RKO (cell line): ENCODE data around the gene CCDC88A.
"Not testable (repeated sequence)": the region's sequence is repeated elsewhere in the genome, so short reads cannot be mapped to it uniquely, and the experiment has no call there.

Source experiments
- DNase-seq: peaks from one replicate; pipeline ENCODE4 v3.0.0-alpha.2; 2016; ENCODE audit warnings: low spot score

Gene CCDC88A

DNA sequence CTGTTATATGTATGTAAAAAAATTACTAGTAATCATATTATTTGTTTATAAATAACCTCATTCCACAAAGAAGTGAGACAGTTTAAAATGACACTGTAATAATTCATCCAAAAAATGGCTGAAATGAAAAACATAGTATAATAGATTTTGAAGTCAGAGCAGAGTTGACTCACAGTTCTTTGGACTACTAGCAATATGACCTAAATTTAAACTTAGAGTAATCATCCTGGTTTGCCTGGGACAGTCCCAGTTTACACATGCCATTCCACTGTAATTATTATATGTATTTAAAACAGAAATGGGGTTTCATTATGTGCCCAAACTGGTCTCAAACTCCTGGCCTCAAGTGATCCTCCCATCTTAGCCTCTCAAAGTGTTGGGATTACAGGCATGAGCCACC lies 48.3 kb downstream of the CCDC88A start:
- no peak for DNase-seq

DNA sequence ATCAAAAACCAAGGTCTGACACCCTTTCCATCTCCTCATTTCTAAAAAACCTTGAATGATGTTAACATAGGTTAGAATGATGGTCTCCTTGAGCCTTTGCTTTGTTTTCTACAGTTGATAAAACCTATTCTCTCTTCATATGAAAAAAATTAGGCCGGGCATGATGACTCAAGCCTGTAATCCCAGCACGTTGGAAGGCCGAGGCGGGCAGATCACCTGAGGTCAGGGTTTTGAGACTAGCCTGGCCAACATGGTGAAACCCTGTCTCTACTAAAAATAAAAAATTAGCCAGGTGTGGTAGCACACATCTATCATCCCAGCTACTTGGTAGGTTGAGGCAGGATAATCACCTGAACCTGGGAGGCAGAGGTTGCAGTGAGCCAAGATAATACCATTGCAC lies 49.4 kb downstream of the CCDC88A start:
- no peak for DNase-seq

DNA sequence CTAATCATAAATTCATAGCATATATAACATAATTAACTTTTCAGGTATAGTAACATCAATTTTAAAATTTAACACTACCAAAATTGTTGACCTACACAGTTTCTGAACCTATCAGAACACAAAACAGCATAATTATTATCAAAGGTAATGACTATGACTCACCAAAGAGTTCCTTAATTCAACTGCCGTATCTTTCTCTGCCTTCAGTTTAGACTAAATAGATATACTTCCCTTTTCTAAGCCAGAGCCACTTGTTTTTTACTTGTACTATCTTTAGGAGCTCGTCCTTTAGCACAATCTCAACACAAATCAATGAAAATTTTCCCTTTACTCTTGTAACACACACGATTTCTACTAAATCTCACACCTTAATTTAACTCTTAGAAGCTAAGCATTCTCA lies 54.4 kb downstream of the CCDC88A start:
- DNase-seq = no peak

GRCh38 chr2:55364189-55365055 lies 55.2 kb downstream of the CCDC88A start:
- peak; percentile 76 for DNase-seq

- DNase-seq = no peak
Measured at GRCh38 chr2:55363636-55364035, 56.0 kb downstream of the CCDC88A start.

- DNase-seq = no peak
Measured at GRCh38 chr2:55361465-55362189, 58.0 kb downstream of the CCDC88A start.

DNA sequence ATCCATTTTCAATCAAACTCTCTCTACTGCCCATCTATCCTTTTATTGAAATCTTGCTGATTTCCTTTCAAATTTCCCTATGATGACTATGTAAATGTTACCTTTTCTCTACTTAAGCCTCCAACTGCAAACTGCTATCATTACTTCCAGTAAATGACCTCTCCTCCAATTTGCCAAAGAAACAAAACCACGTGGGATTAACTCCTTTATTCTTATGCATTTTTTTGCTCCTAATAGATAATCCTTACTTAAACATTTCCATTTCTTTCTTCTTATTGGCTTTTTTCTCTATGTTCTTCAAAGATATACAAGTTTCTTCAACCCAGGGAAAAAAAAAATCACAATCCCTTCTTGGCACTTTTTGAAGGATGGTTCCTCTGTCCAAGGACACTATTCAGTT lies 61.2 kb downstream of the CCDC88A start:
- DNase-seq = no peak

- no peak for DNase-seq
Measured at GRCh38 chr2:55357927-55358326, 61.7 kb downstream of the CCDC88A start.

DNA sequence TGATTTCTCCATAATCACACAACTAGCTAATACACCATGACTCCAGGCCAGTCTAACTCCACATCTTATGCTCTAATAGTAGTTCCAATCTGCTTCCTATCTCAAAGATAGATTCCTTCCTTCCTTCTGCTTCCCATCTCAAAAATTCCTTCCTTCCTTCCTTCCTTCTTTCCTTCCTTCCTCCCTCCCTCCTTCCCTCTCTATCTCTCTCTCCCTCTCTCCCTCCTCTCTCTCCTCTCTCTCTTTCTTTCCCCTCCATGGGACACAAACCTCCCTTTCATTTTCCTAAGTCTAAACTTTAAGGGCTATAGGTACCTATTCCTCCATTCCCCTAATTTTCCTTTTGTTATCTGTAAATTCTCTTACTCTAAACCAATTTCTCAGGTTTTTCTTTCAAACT lies 62.5 kb downstream of the CCDC88A start:
- DNase-seq = no peak

- not testable (repeated sequence) for DNase-seq
Measured at GRCh38 chr2:55356136-55356535, 63.5 kb downstream of the CCDC88A start.

- no peak for DNase-seq
Measured at GRCh38 chr2:55355451-55355850, 64.2 kb downstream of the CCDC88A start.

DNA sequence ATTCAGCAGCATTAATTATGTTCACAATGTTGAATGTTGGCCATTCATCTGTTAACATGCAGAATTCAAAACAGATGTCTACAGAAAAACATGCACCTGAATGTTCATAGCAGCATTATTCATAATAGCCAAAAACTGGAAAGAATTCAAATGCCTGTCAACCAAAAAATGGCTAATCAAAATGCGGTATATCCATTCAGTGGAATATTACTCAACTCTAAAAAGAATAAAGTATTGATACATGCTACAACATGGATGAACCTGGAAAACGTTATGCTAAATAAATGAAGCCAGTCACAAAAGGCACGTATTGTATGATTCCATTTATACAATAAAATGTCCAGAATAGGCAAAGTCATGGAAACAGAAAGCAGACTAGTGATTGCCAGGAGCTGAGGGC lies 68.0 kb downstream of the CCDC88A start:
- DNase-seq = no peak

GRCh38 chr2:55345064-55345463 lies 74.6 kb downstream of the CCDC88A start:
- no peak for DNase-seq

DNA sequence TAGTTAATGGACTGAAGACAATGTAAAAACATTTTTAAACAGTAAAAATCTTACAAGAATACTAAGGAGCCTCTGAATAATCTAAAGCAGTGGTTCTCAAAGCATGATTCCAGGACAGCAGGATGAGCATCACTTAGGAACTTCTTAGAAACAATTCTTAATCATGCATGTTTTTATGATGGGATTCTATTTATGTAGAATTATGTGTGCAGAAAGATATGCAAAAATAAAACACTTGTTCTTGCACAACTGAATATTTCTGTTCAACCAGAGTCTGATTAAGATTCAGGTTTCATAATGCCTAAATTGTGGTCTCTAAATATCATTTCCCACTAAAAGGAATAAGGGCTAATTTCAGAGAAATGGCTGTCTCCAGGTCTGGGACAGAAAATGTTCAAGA lies 81.4 kb downstream of the CCDC88A start:
- DNase-seq = no peak

DNA sequence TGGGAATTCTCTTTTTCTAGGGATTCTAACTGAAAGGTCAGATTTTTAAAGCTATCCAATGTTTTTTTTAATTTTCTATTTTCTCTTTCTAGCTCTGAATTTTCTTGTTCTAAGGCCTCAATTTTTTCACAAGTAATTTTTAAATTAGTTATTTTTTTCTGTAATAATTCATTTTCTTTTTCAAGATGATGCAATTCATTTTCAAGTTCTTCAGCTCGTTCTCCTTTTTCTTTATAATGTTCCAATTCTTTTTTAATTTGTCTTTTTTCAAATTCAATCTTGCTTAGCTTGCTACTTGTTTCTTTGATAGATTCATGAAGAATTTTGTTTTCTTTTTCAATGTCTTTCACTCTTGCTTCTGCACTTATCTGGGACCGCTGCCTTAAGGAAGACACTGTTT lies 84.9 kb downstream of the CCDC88A start:
- DNase-seq = no peak

GRCh38 chr2:55330541-55331297 lies 88.9 kb downstream of the CCDC88A start:
- no peak for DNase-seq

- DNase-seq = no peak
Measured at GRCh38 chr2:55327470-55328230, 92.0 kb downstream of the CCDC88A start.

DNA sequence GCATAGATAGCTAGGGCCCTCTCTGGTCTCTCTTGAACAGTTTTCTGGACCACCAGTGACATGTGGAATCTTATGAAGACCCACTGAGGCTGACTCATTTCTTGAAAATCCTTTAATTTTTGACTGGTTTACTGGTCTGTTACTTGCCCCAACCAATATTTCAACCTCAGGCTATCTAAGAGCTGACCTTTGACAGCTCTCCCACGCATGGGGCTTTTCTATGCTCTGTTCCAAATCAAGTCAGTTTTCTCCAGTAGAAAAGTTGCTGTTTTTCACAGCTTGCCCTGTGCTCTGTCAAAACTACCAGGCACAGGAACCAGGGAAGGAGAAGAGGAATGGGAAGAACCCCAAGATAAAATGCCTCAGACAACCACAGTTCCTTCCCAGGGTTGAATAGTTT lies 104.7 kb downstream of the CCDC88A start:
- DNase-seq = no peak

GRCh38 chr2:55311444-55311870 lies 108.2 kb downstream of the CCDC88A start:
- DNase-seq = peak; percentile 55

DNA sequence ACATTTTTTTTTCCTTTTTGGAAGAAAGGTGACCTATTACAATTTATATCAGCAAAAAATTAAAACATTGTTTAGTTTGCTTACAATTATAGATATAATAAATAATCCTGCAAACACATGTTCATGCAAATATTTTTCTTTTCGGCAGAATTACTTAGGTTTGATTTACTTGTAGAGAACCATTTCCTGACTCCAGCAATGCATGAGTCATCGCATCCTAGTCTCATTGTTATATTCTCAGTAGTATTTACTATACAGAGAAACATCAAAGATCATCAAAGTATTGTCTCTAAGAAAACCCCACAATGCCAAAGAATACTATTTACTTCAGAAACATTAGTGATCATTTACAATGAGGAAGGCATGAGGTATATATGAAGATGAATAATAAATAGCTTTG lies 110.2 kb downstream of the CCDC88A start:
- peak; percentile 43 for DNase-seq

- no peak for DNase-seq
Measured at GRCh38 chr2:55302241-55302640, 117.4 kb downstream of the CCDC88A start.

GRCh38 chr2:55301277-55301676 lies 118.4 kb downstream of the CCDC88A start:
- no peak for DNase-seq
